Hepatocyte (in vitro differentiated cells): Measurements from ENCODE around the gene F11R. TPM values are rescaled to one million over a fixed set of nuclear protein-coding genes. Genes with fewer than 3 reads are reported as not detected.

Experiments
- DNase-seq: peaks from one replicate; pipeline ENCODE4 v3.0.0-alpha.2; 2016; ENCODE audit warnings: low spot score
- H2AFZ ChIP-seq: fragments of 200-600 bp; sonication (generic); 2 replicates; pipeline ENCODE4 v1.6.0; 2016; ENCODE audit warnings: antibody characterized with exemption, mild to moderate bottlenecking
- H3K27ac ChIP-seq: fragments of 200-600 bp; sonication (generic); 2 replicates; pipeline ENCODE4 v1.5.1; 2016; ENCODE audit warnings: mild to moderate bottlenecking
- H3K27me3 ChIP-seq: fragments of 200-600 bp; sonication (generic); 2 replicates; pipeline ENCODE4 v1.6.1; 2016
- H3K36me3 ChIP-seq: fragments of 200-600 bp; sonication (generic); replicated peaks from 2 replicates; pipeline ENCODE4 v1.5.1; 2016; ENCODE audit warnings: low read depth; ENCODE audit not compliant: insufficient read depth
- H3K4me1 ChIP-seq: fragments of 200-600 bp; sonication (generic); 2 replicates; pipeline ENCODE4 v1.5.1; 2016; ENCODE audit warnings: mild to moderate bottlenecking, moderate library complexity; ENCODE audit not compliant: insufficient read depth
- H3K4me2 ChIP-seq: fragments of 200-600 bp; sonication (generic); 2 replicates; pipeline ENCODE4 v1.6.0; 2016
- H3K4me3 ChIP-seq: fragments of 200-600 bp; sonication (generic); 2 replicates; pipeline ENCODE4 v1.5.1; 2016; ENCODE audit warnings: mild to moderate bottlenecking
- H3K79me2 ChIP-seq: fragments of 200-600 bp; sonication (generic); 2 replicates; pipeline ENCODE4 v1.6.0; 2017; ENCODE audit warnings: mild to moderate bottlenecking
- H3K9me2 ChIP-seq: fragments of 200-600 bp; sonication (generic); replicated peaks from 2 replicates; pipeline ENCODE4 v1.6.0; 2017; ENCODE audit warnings: mild to moderate bottlenecking; ENCODE audit not compliant: insufficient read depth
- H3K9me3 ChIP-seq: fragments of 200-600 bp; sonication (generic); 2 replicates; pipeline ENCODE4 v1.5.1; 2016; ENCODE audit warnings: low read depth, mild to moderate bottlenecking
- H4K20me1 ChIP-seq: fragments of 200-600 bp; sonication (generic); 2 replicates; pipeline ENCODE4 v1.6.0; 2016; ENCODE audit warnings: mild to moderate bottlenecking; ENCODE audit not compliant: insufficient read depth, poor library complexity, severe bottlenecking
- CTCF ChIP-seq: fragments of 200-600 bp; sonication (generic); IDR thresholded peaks from 2 replicates; pipeline ENCODE4 v1.5.1; 2016; ENCODE audit warnings: antibody characterized with exemption, mild to moderate bottlenecking; ENCODE audit not compliant: poor library complexity
- EZH2 ChIP-seq: fragments of 200-600 bp; sonication (generic); IDR thresholded peaks from 2 replicates; pipeline ENCODE4 v1.6.1; 2016; ENCODE audit warnings: antibody characterized with exemption, mild to moderate bottlenecking, borderline replicate concordance
- EZH2phosphoT487 ChIP-seq: fragments of 200-600 bp; sonication (generic); IDR thresholded peaks from one replicate; pipeline ENCODE4 v1.6.1; 2018; ENCODE audit warnings: antibody characterized with exemption, mild to moderate bottlenecking, low read depth, moderate library complexity; ENCODE audit not compliant: unreplicated experiment, severe bottlenecking
- WGBS: methylation state at CpG from one replicate; pipeline ENCODE4 v1.1.6; 2016; ENCODE audit warnings: low lambda C conversion rate; ENCODE audit errors: missing lambda C conversion rate; 5-methylcytosine and 5-hydroxymethylcytosine counted together
- polyA plus RNA-seq: library from polyadenylated mRNA; unstranded; fragments of >200 nt; fragmentation: Nextera tagmentation; extraction: Ambion mirVana; gene quantifications from 2 replicates; pipeline ENCODE4 v1.2.1, GENCODE V29; 2016
- total RNA-seq: library from RNA; depleted of rRNA; stranded (reverse); fragments of >200 nt; gene quantifications from 2 replicates; pipeline ENCODE4 v1.2.3, GENCODE V29; 2014

F11R gene
- total and polyA plus RNA-seq, 2 experiments from 2014 or later = 148 to 180 TPM

- H3K4me1 ChIP-seq = peaks cover 15% of the 10 kb centered on the region
- H3K27ac ChIP-seq = peak overlapping the region; percentile 75
- no peak overlapping the region for H3K4me2 ChIP-seq
- no peaks in the 10 kb centered on the region for H3K9me3 ChIP-seq
- no peak for DNase-seq
- WGBS = 96% methylated on average over 5 of the region's 5 CpGs
- TF ChIP-seq CTCF (no peak), EZH2 (no peak), EZH2phosphoT487 (no peak)
- no peaks in the 10 kb centered on the region for H3K27me3 ChIP-seq
- H2AFZ ChIP-seq = no peak overlapping the region
- peaks cover 6% of the 10 kb centered on the region for H4K20me1 ChIP-seq
- no peaks in the 10 kb centered on the region for H3K9me2 ChIP-seq
- peaks cover 36% of the 10 kb centered on the region for H3K79me2 ChIP-seq
- no peak overlapping the region for H3K4me3 ChIP-seq
- no peaks in the 10 kb centered on the region for H3K36me3 ChIP-seq
Measured at GRCh38 chr1:160999376-160999775, 21.6 kb downstream of the F11R start.

DNA sequence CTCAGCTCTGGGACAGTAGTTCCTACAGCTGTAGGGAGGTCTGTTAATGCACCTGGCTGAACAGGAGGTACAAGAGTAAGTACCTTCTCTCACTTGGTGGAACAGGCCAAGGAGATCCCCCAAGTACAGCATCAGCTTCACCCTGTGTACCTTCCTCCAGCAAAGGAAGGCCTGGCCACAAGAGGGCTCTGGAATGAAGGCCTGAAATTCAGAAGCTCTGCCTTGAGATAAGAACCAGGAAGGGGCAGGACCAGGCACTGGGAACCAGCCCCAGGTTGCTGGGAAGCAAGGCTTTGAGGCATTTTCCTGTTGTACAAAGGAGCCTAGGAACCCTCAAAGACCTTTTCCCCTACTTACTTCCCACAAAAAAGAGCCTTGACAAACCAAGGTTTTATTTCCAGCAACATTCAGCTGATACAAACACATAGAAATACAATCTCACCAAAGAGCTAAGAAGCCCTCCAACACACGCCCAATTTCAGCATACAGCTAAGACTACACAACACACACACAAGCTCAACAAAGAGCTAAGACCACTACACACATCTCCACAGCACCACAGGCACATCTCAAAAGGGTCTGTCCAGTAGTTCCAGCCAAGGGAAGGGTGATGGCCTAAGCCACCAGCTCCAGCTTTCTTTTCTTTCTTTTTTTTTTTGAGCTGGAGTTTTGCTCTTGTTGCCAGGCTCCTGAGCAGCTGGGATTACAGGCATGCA is 23.5 kb downstream of the F11R start:
- peaks cover 5% of the 10 kb centered on the region for H4K20me1 ChIP-seq
- peaks cover 15% of the 10 kb centered on the region for H3K4me1 ChIP-seq
- peak; percentile 83 for DNase-seq
- no peak overlapping the region for H3K4me2 ChIP-seq
- no peaks in the 10 kb centered on the region for H3K9me2 ChIP-seq
- no peaks in the 10 kb centered on the region for H3K27me3 ChIP-seq
- no peak overlapping the region for H2AFZ ChIP-seq
- H3K4me3 ChIP-seq = no peak overlapping the region
- H3K79me2 ChIP-seq = peaks cover 22% of the 10 kb centered on the region
- no peaks in the 10 kb centered on the region for H3K36me3 ChIP-seq
- TF ChIP-seq EZH2 (no peak), CTCF (peak; percentile 65), EZH2phosphoT487 (no peak)
- H3K27ac ChIP-seq = peak overlapping the region; percentile 88
- H3K9me3 ChIP-seq = no peaks in the 10 kb centered on the region
- WGBS = 71% methylated on average over 1 of the region's 1 CpG

DNA sequence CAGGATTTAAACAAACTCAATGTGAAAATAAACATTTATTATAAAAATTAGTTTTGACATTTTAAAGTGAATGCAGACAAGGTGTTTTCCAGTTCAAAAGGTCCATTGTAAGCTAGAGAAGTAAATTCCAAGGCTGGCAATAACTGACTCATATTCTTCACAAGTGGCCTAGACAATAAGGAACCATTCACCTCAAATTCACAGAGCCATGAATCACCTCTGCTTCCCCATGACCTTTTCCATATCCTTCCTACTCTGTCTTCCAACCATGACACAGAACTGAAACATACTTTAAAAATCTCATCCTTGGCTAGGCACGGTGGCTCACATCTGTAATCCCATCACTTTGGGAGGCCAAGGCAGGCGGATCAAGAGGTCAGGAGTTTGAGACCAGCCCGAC is 24.8 kb downstream of the F11R start:
- 89% methylated on average over 3 of the region's 3 CpGs for WGBS
- DNase-seq = no peak
- no peak overlapping the region for H3K4me2 ChIP-seq

More for the DNA sequence above, 24.8 kb downstream of the F11R start:
- Histone ChIP-seq H3K79me2 (peaks cover 10% of the 10 kb centered on the region), H3K9me2 (no peaks in the 10 kb centered on the region), H3K4me1 (peaks cover 10% of the 10 kb centered on the region), H4K20me1 (no peaks in the 10 kb centered on the region), H3K9me3 (no peaks in the 10 kb centered on the region), H3K27ac (peak overlapping the region; percentile 88), H3K27me3 (no peaks in the 10 kb centered on the region), H3K36me3 (no peaks in the 10 kb centered on the region), H3K4me3 (no peak overlapping the region), H2AFZ (no peak overlapping the region)
- TF ChIP-seq EZH2 = no peak
- TF ChIP-seq CTCF = no peak
- TF ChIP-seq EZH2phosphoT487 = no peak
